ENCODE measurements around the gene AQP1. TPM values are rescaled to one million over a fixed set of nuclear protein-coding genes. Genes with fewer than 3 reads are reported as not detected.

Gene AQP1
- total and polyA plus RNA-seq, 2 of the 8 experiments (the other 6 are each of a cell fraction or from before 2014, with no cell fraction given), result 0.18 to 0.19 TPM

DNA sequence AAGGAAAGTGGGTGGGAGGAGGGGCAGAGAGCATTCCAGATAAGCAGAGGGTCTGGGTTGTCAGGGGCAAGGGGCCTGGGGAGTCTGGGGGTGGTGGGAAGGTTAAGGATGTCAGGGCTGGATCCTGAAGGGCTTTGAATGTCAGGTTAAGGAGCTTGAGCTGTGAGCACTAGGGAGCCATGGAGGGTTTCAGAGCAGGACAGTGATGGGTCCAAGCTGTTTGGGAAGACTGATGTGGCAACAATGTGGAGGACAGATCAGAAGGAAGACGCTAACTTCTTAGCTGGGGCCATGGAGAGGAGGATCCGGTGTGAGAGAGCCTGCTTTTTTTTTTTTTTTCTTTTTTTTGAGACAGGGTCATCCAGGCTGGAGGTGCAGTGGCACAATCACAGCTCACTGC, 13.9 kb upstream of the AQP1 start:
- H3K36me3 ChIP-seq (ENCODE audit: control insufficient read depth in 2 of 4, insufficient read depth in 4 of 4, low read length in 3 of 4), result no peaks in the 10 kb centered on the region
- CTCF ChIA-PET (ENCODE audit: partially characterized antibody), result interaction anchor here (0.6 to 1.3 kb wide), 5 partner anchors 9 to 98 kb away, joined by 3 to 4 read pairs (median 3); no protein-coding TSS in a partner anchor
- no peak overlapping the region for H2BK120ac ChIP-seq (replicated peaks; ENCODE audit: low read depth, low read length)
- H4K5ac ChIP-seq (ENCODE audit: insufficient read length, low read depth, low read length), result no peak overlapping the region
- no peak overlapping the region for H4K91ac ChIP-seq (replicated peaks; ENCODE audit: insufficient read length, low read length)
- H3K79me2 ChIP-seq (ENCODE audit: control insufficient read depth in 1 of 2, insufficient read depth in 2 of 2, low read length in 2 of 2), result no peaks in the 10 kb centered on the region
- H2BK20ac ChIP-seq (ENCODE audit: low read length), result no peak overlapping the region
- H2AFZ ChIP-seq (ENCODE audit: low read length), result no peak overlapping the region
- no peak overlapping the region for H3K23ac ChIP-seq (ENCODE audit: insufficient read length)
- H3K9ac ChIP-seq (replicated peaks in 1 of 4; ENCODE audit: extremely low read depth in 1 of 4, low read depth in 3 of 4, low read length in 3 of 4), result no peak overlapping the region
- POLR2A ChIA-PET (ENCODE audit: partially characterized antibody), result no interaction called here
- H2BK12ac ChIP-seq (ENCODE audit: low read depth, low read length), result no peak overlapping the region
- H3K4ac ChIP-seq (replicated peaks; ENCODE audit: insufficient read length, low read depth, low read length), result no peak overlapping the region
- H3K27ac ChIP-seq (ENCODE audit: low read depth, low read length), result no peak overlapping the region
- H2BK15ac ChIP-seq (ENCODE audit: low read length), result no peak overlapping the region
- no peak overlapping the region for H3K4me3 ChIP-seq (ENCODE audit: extremely low read depth in 1 of 4, insufficient read depth in 2 of 4, low read depth in 3 of 4, low read length in 4 of 4)
- H3K23me2 ChIP-seq (ENCODE audit: low read depth, low read length), result no peaks in the 10 kb centered on the region
- H3K4me1 ChIP-seq (replicated peaks in 1 of 4; ENCODE audit: control insufficient read depth in 3 of 4, insufficient read depth in 4 of 4, low read length in 3 of 4), result no peaks in the 10 kb centered on the region; a peak in 1 of 7 replicates
- H4K8ac ChIP-seq (ENCODE audit: extremely low read depth, insufficient read depth, low read length), result no peak overlapping the region
- H3K27me3 ChIP-seq (replicated peaks in 1 of 4; ENCODE audit: control insufficient read depth in 3 of 4, extremely low read depth in 1 of 4, insufficient read depth in 3 of 4, low read length in 3 of 4), result no peaks in the 10 kb centered on the region; a peak in 1 of 7 replicates
- FAIRE-seq (no peak), DNase-seq (ENCODE audit: low read depth in 1 of 2, low spot score in 2 of 2) (no peak)
- no peaks in the 10 kb centered on the region for H3K9me3 ChIP-seq (ENCODE audit: insufficient read depth in 2 of 2, low read depth in 1 of 2, low read length in 1 of 2)
- no peak overlapping the region for H3K18ac ChIP-seq (ENCODE audit: extremely low read depth, low read length)
- H2AK5ac ChIP-seq (ENCODE audit: low read depth, low read length), result no peak overlapping the region
- H3K56ac ChIP-seq (replicated peaks; ENCODE audit: insufficient read length, low read depth, low read length), result no peak overlapping the region
- no peak overlapping the region for H3K4me2 ChIP-seq (ENCODE audit: insufficient read depth in 1 of 2, low read depth in 2 of 2, low read length in 2 of 2)
- H2BK5ac ChIP-seq (ENCODE audit: low read depth, low read length), result no peak overlapping the region
- WGBS, 2 experiments (ENCODE audit: extremely low coverage in 1 of 2, insufficient coverage in 1 of 2, insufficient read length in 1 of 2, insufficient replicate concordance in 2 of 2, low coverage in 1 of 2, low lambda C conversion rate in 2 of 2, missing lambda C conversion rate in 1 of 2), result 79% methylated on average over 2 of the region's 2 CpGs; no CpG with 5 or more reads in 1 of the 2 experiments
- H4K20me1 ChIP-seq (replicated peaks in 1 of 2; ENCODE audit: control insufficient read depth in 1 of 2, insufficient read depth in 2 of 2, low read length in 2 of 2), result peaks cover 0 to 2% of the 10 kb centered on the region in 2 experiments
- no peak overlapping the region for H3K14ac ChIP-seq (ENCODE audit: insufficient read length)
- no peaks in the 10 kb centered on the region for H3K79me1 ChIP-seq (ENCODE audit: low read depth, low read length)
- no peak for TF ChIP-seq EP300 (IDR thresholded peaks at IDR 0.05; ENCODE audit: borderline replicate concordance in 1 of 2, low read depth in 2 of 2, low read length in 2 of 2)
- no peak for TF ChIP-seq POLR2AphosphoS5 (IDR thresholded peaks at IDR 0.05; ENCODE audit: low read depth, low read length)
- TF ChIP-seq RFX5 (IDR thresholded peaks at IDR 0.05; ENCODE audit: borderline replicate concordance, low read depth, low read length), result no peak
- TF ChIP-seq CHD2 (IDR thresholded peaks at IDR 0.05; ENCODE audit: low read length), result no peak
- no peak for TF ChIP-seq TAF7 (optimal IDR thresholded peaks at IDR 0.05; ENCODE audit: borderline replicate concordance, low read depth, low read length)
- no peak for TF ChIP-seq CBX5 (IDR thresholded peaks at IDR 0.05; ENCODE audit: low read depth, low read length)
- no peak for TF ChIP-seq SUZ12 (IDR thresholded peaks at IDR 0.05; ENCODE audit: low read length)
- TF ChIP-seq, protein P1, sequence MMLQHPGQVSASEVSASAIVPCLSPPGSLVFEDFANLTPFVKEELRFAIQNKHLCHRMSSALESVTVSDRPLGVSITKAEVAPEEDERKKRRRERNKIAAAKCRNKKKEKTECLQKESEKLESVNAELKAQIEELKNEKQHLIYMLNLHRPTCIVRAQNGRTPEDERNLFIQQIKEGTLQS (IDR thresholded peaks at IDR 0.05; ENCODE audit: insufficient read depth, low read depth, low read length), result no peak
- TF ChIP-seq POU5F1 (IDR thresholded peaks at IDR 0.05; ENCODE audit: low read depth, low read length), result no peak
